Keratinocyte (primary cell): ENCODE data around the gene MYOD1.
A peak's percentile ranks its signal among the peaks of the same experiment; 100 is the strongest.

Experiments
- EZH2 ChIP-seq: IDR thresholded peaks from one replicate; pipeline ENCODE4 v1.6.1; 2012; ENCODE audit warnings: inconsistent platforms, mild to moderate bottlenecking, low read length, moderate library complexity
- TF ChIP-seq, protein P1 (sequence below), 3 experiments: IDR thresholded peaks in 1 of 3; conservative IDR thresholded peaks in 1 of 3; optimal IDR thresholded peaks in 1 of 3; 2 replicates in 2 of 3; 3 replicates in 1 of 3; pipeline versions ENCODE3 to v1.5.1; 2011; ENCODE audit warnings: low read length in 3 of 3, mild to moderate bottlenecking in 3 of 3, moderate library complexity in 2 of 3, control low read depth in 1 of 3, inconsistent platforms in 1 of 3; ENCODE audit not compliant: insufficient read depth in 2 of 3; ENCODE audit errors: extremely low read depth in 1 of 3

DNA sequence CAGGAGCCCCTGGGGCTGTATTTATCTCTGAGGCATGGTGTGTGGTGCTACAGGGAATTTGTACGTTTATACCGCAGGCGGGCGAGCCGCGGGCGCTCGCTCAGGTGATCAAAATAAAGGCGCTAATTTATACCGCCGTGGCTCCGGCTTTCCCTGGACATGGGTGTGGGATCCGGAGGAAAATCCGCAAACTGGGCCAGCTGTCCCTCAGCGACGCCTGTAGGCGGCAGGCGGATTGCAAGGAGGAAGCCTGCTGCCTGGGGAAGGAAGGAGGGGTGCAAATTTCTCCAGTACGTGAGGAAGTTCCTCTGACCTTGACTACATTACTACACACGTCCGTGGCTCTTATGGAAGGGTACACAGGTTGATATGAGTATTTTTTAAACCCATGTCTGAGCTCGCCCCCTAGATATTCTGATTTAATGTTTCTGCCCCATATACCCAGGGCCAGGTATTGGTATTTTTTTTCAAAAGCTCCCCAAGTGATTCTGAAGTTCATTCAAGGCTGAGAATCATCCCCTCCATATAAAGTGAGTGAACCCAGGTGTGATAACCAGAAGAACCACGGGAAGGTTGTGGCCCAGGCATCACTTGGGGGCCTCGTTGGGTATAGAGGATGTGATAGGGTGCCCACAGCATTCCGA lies 2.8 kb downstream of the MYOD1 start:
- TF ChIP-seq, protein P1, sequence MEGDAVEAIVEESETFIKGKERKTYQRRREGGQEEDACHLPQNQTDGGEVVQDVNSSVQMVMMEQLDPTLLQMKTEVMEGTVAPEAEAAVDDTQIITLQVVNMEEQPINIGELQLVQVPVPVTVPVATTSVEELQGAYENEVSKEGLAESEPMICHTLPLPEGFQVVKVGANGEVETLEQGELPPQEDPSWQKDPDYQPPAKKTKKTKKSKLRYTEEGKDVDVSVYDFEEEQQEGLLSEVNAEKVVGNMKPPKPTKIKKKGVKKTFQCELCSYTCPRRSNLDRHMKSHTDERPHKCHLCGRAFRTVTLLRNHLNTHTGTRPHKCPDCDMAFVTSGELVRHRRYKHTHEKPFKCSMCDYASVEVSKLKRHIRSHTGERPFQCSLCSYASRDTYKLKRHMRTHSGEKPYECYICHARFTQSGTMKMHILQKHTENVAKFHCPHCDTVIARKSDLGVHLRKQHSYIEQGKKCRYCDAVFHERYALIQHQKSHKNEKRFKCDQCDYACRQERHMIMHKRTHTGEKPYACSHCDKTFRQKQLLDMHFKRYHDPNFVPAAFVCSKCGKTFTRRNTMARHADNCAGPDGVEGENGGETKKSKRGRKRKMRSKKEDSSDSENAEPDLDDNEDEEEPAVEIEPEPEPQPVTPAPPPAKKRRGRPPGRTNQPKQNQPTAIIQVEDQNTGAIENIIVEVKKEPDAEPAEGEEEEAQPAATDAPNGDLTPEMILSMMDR (optimal IDR thresholded peaks at IDR 0.05 in 1 of 3, IDR thresholded peaks at IDR 0.05 in 1 of 3, conservative IDR thresholded peaks at IDR 0.05 in 1 of 3; ENCODE audit: extremely low read depth in 1 of 3, insufficient read depth in 2 of 3, low read length in 3 of 3): peak; percentile 53 to 79 (median 70)
- TF ChIP-seq EZH2: no peak
